ENCODE measurements around the gene DOCK7. TPM values are rescaled to one million over a fixed set of nuclear protein-coding genes. Genes with fewer than 3 reads are reported as not detected.

DOCK7 gene
- total RNA-seq, 1 donor from 2014 or later: 63.7 TPM

GRCh38 chr1:62561306-62561705 is 126.9 kb downstream of the DOCK7 start:
- Mint-ChIP-seq H3K27ac (no peak overlapping the region), H3K36me3 (peaks cover 51% of the 10 kb centered on the region), H3K4me3 (no peak overlapping the region), H3K9me3 (peaks cover 7% of the 10 kb centered on the region), H3K27me3 (ENCODE audit: low read depth) (no peaks in the 10 kb centered on the region), H3K4me1 (peaks cover 2% of the 10 kb centered on the region)
- DNase-seq (ENCODE audit: low spot score in 2 of 2, unreplicated experiment in 2 of 2): no peak
- TF ChIP-seq CTCF (IDR thresholded peaks at IDR 0.05; ENCODE audit: unreplicated experiment): no peak

GRCh38 chr1:62544570-62544969 is 143.6 kb downstream of the DOCK7 start:
- Mint-ChIP-seq H3K4me3 (no peak overlapping the region), H3K9me3 (no peaks in the 10 kb centered on the region), H3K4me1 (no peaks in the 10 kb centered on the region), H3K27ac (no peak overlapping the region), H3K27me3 (ENCODE audit: low read depth) (no peaks in the 10 kb centered on the region), H3K36me3 (peaks cover 20% of the 10 kb centered on the region)
- no peak for TF ChIP-seq CTCF (IDR thresholded peaks at IDR 0.05; ENCODE audit: unreplicated experiment)
- no peak for DNase-seq (ENCODE audit: low spot score in 2 of 2, unreplicated experiment in 2 of 2)

DNA sequence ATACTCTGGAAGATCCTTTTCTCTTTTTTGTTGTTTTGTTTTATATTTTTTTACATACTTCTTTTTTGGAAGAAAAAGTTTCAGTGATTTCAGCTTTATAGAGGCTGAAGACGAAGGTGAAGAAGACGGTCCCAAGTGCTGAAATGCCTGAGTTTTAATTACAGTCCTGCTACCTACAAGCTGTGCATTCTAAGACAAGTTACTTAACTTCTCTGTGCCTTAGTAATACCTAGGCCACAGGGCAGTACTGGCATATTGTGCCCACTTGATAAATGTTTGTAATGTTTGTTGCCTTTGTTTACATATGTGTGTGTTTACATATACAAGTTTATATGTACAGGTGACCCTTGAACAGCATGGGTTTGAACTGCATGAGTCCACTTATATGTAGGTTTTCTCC is 147.1 kb downstream of the DOCK7 start:
- H3K4me3 Mint-ChIP-seq: no peak overlapping the region
- H3K9me3 Mint-ChIP-seq: no peaks in the 10 kb centered on the region
- H3K36me3 Mint-ChIP-seq: peaks cover 18% of the 10 kb centered on the region
- H3K27ac Mint-ChIP-seq: no peak overlapping the region
- H3K27me3 Mint-ChIP-seq (ENCODE audit: low read depth): no peaks in the 10 kb centered on the region
- DNase-seq (ENCODE audit: low spot score in 2 of 2, unreplicated experiment in 2 of 2): no peak
- no peaks in the 10 kb centered on the region for H3K4me1 Mint-ChIP-seq
- no peak for TF ChIP-seq CTCF (IDR thresholded peaks at IDR 0.05; ENCODE audit: unreplicated experiment)

DNA sequence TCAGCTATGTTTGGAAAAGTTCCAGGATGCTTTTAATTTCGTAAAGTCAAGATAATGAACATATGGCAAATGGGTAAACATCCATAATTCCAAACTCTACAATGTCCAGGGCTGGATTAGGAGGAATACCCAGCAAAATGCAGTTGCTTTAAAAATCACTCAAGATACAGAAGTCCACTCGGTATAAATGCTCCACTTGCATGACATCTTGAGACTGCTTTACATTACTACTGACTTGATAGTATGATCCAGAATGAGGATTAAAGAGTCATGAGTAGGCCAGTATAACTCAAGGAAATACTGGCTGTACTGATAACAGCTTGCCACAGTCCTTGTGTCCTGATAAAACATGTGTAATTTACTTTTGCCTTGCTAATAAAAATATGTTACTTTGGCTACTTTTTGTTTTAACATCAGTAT is 149.1 kb downstream of the DOCK7 start:
- peaks cover 22% of the 10 kb centered on the region for H3K36me3 Mint-ChIP-seq

GRCh38 chr1:62536865-62537264 is 151.3 kb downstream of the DOCK7 start:
- no peak for TF ChIP-seq CTCF (IDR thresholded peaks at IDR 0.05; ENCODE audit: unreplicated experiment)
- Mint-ChIP-seq H3K27me3 (ENCODE audit: low read depth) (no peaks in the 10 kb centered on the region), H3K36me3 (peaks cover 12% of the 10 kb centered on the region), H3K9me3 (no peaks in the 10 kb centered on the region), H3K4me1 (no peaks in the 10 kb centered on the region), H3K27ac (no peak overlapping the region), H3K4me3 (no peak overlapping the region)
- DNase-seq (ENCODE audit: low spot score in 2 of 2, unreplicated experiment in 2 of 2): no peak

More for the DNA sequence above, 149.1 kb downstream of the DOCK7 start:
- Mint-ChIP-seq H3K4me3 (no peak overlapping the region), H3K27me3 (ENCODE audit: low read depth) (no peaks in the 10 kb centered on the region), H3K4me1 (no peaks in the 10 kb centered on the region), H3K27ac (no peak overlapping the region), H3K9me3 (no peaks in the 10 kb centered on the region)
- DNase-seq (ENCODE audit: low spot score in 2 of 2, unreplicated experiment in 2 of 2): no peak
- TF ChIP-seq CTCF (IDR thresholded peaks at IDR 0.05; ENCODE audit: unreplicated experiment): no peak
